ENCODE results near the gene MCTP1. TPM values are rescaled to one million over a fixed set of nuclear protein-coding genes. Genes with fewer than 3 reads are reported as not detected.

MCTP1 gene
- total RNA-seq, 1 experiment from 2014 or later: 0.44 TPM

- ATAC-seq: no peak
- POLR2A ChIA-PET: no interaction called here
Measured at GRCh38 chr5:95098012-95098411, 186.9 kb downstream of the MCTP1 start.

More at GRCh38 chr5:95098012-95098411, 186.9 kb downstream of the MCTP1 start:
- no TSS peak for BruUV-seq (replicated peaks)
- H4K20me1 ChIP-seq (ENCODE audit: insufficient read depth): no peaks in the 10 kb centered on the region
- no peaks in the 10 kb centered on the region for H3K4me1 ChIP-seq (ENCODE audit: control insufficient read depth in 1 of 2, insufficient read depth in 2 of 2, low read length in 2 of 2)
- H3K4me3 ChIP-seq (replicated peaks in 1 of 2; ENCODE audit: low read depth in 1 of 2, low read length in 2 of 2): no peak overlapping the region
- H3K27ac ChIP-seq (ENCODE audit: low read depth, low read length): no peak overlapping the region
- H2AFZ ChIP-seq (ENCODE audit: low read depth, low read length, poor library complexity, severe bottlenecking): no peak overlapping the region
- H3K9me2 ChIP-seq (ENCODE audit: insufficient read depth): no peaks in the 10 kb centered on the region
- H3K9ac ChIP-seq (ENCODE audit: low read length): no peak overlapping the region
- DNase-seq (ENCODE audit: low read depth, low spot score): no peak
- no peaks in the 10 kb centered on the region for H3K79me2 ChIP-seq (ENCODE audit: insufficient read depth, low read length)
- no peaks in the 10 kb centered on the region for H3K9me3 ChIP-seq (ENCODE audit: control insufficient read depth in 1 of 2, insufficient read depth in 1 of 2, low read depth in 1 of 2, low read length in 2 of 2)
- no peaks in the 10 kb centered on the region for H3K36me3 ChIP-seq (ENCODE audit: control insufficient read depth in 1 of 2, insufficient read depth in 2 of 2, low read length in 2 of 2)
- ChIA-PET CTCF (no interaction called here), RAD21 (ENCODE audit: low non-redundant PET in 1 of 2, low total read pairs in 2 of 2, uncharacterized antibody in 2 of 2, unreplicated experiment in 2 of 2) (no interaction called here)
- no peak for TF ChIP-seq ELF1 (IDR thresholded peaks at IDR 0.05; ENCODE audit: borderline replicate concordance, low read depth)
- no peak for TF ChIP-seq RAD21 (IDR thresholded peaks at IDR 0.05; ENCODE audit: low read depth)
- no peak for TF ChIP-seq ZFX (IDR thresholded peaks at IDR 0.05)
- TF ChIP-seq JUND (IDR thresholded peaks at IDR 0.05): no peak
- TF ChIP-seq MAX (IDR thresholded peaks at IDR 0.05): no peak
- no peak for TF ChIP-seq EZH2 (IDR thresholded peaks at IDR 0.05)
- no peak for TF ChIP-seq REST (IDR thresholded peaks at IDR 0.05; ENCODE audit: low read depth)
- no peak for TF ChIP-seq EGR1 (IDR thresholded peaks at IDR 0.05; ENCODE audit: low read depth)
- TF ChIP-seq SP1 (IDR thresholded peaks at IDR 0.05; ENCODE audit: low read depth): no peak
- TF ChIP-seq SIN3A (IDR thresholded peaks at IDR 0.05; ENCODE audit: low read depth): no peak
- no peak for TF ChIP-seq CEBPB (IDR thresholded peaks at IDR 0.05; ENCODE audit: low read depth)
- no peak for TF ChIP-seq FOSL1 (IDR thresholded peaks at IDR 0.05; ENCODE audit: low read depth)
- no peak for TF ChIP-seq POLR2AphosphoS5 (IDR thresholded peaks at IDR 0.05; ENCODE audit: low read depth, low read length)
- TF ChIP-seq CBX3 (IDR thresholded peaks at IDR 0.05; ENCODE audit: low read depth): no peak
- TF ChIP-seq YY1 (IDR thresholded peaks at IDR 0.05; ENCODE audit: extremely low read depth, insufficient replicate concordance, low read depth, low read length): no peak
- no peak for TF ChIP-seq SRF (IDR thresholded peaks at IDR 0.05; ENCODE audit: low read depth)
- TF ChIP-seq ZBTB33 (IDR thresholded peaks at IDR 0.05; ENCODE audit: extremely low read depth, insufficient replicate concordance, low read length): no peak
- no peak for TF ChIP-seq TCF7L2 (IDR thresholded peaks at IDR 0.05; ENCODE audit: borderline replicate concordance, extremely low read depth, insufficient read depth, insufficient read length)
- no peak for TF ChIP-seq POLR2A (IDR thresholded peaks at IDR 0.05; ENCODE audit: borderline replicate concordance, extremely low read depth, insufficient read depth, insufficient read length)
- H3K4me2 ChIP-seq (ENCODE audit: low read length): no peak overlapping the region
- intact Hi-C loops (cut with micrococcal nuclease): no loop called here
- no peaks in the 10 kb centered on the region for H3K27me3 ChIP-seq (ENCODE audit: insufficient read depth, low read length)

Measured in HCT116 (cell line).